Fibroblast of the conjunctiva (primary cell): ENCODE measurements around the gene ZNF304.
A peak's percentile ranks its signal among the peaks of the same experiment; 100 is the strongest.

ENCODE experiments used
- DNase-seq: peaks from one replicate; pipeline ENCODE4 v3.0.0-alpha.2; 2010; ENCODE audit warnings: low read depth

The ZNF304 gene

GRCh38 chr19:57350877-57351805, at the start of gene ZNF304:
Gene ZNF304, plus strand, starts transcription at chr19:57351271. Its CDS starts 394 bp downstream, at chr19:57351665.
- DNase-seq: peak; percentile 87

- DNase-seq: peak; percentile 95
Observed at GRCh38 chr19:57302020-57302465, 49.0 kb upstream of the ZNF304 start.

GRCh38 chr19:57302727-57303401, 48.2 kb upstream of the ZNF304 start:
- no peak for DNase-seq

- no peak for DNase-seq
Observed at GRCh38 chr19:57305056-57305455, 46.0 kb upstream of the ZNF304 start.

GRCh38 chr19:57308514-57308913, 42.6 kb upstream of the ZNF304 start:
- no peak for DNase-seq

GRCh38 chr19:57310792-57311191, 40.3 kb upstream of the ZNF304 start:
- DNase-seq: no peak

- no peak for DNase-seq
Observed at GRCh38 chr19:57314146-57314545, 36.9 kb upstream of the ZNF304 start.

GRCh38 chr19:57317503-57317902, 33.6 kb upstream of the ZNF304 start:
- DNase-seq: no peak

GRCh38 chr19:57319869-57320179, 31.2 kb upstream of the ZNF304 start:
- no peak for DNase-seq

- peak; percentile 88 for DNase-seq
Observed at GRCh38 chr19:57320180-57321084, 30.6 kb upstream of the ZNF304 start, which contains the start of gene ZNF543. Gene ZNF543, plus strand, starts transcription at chr19:57320472. Its CDS starts 382 bp downstream, at chr19:57320854.

GRCh38 chr19:57321116-57321515, 30.0 kb upstream of the ZNF304 start:
- no peak for DNase-seq

- DNase-seq: no peak
Observed at GRCh38 chr19:57321751-57322150, 29.3 kb upstream of the ZNF304 start.

GRCh38 chr19:57324992-57325391, 26.1 kb upstream of the ZNF304 start:
- no peak for DNase-seq

- no peak for DNase-seq
Observed at GRCh38 chr19:57327993-57328392, 23.1 kb upstream of the ZNF304 start.

GRCh38 chr19:57334191-57334590, 16.9 kb upstream of the ZNF304 start:
- DNase-seq: no peak

- no peak for DNase-seq
Observed at GRCh38 chr19:57338877-57339276, 12.2 kb upstream of the ZNF304 start.

- no peak for DNase-seq
Observed at GRCh38 chr19:57342582-57342981, 8.5 kb upstream of the ZNF304 start.

GRCh38 chr19:57348136-57348535, 2.9 kb upstream of the ZNF304 start:
- DNase-seq: no peak

- no peak for DNase-seq
Observed at GRCh38 chr19:57351867-57352266, 796 bp downstream of the ZNF304 start.

- DNase-seq: no peak
Observed at GRCh38 chr19:57355916-57356315, 4.8 kb downstream of the ZNF304 start.

GRCh38 chr19:57357406-57357805, 6.3 kb downstream of the ZNF304 start:
- no peak for DNase-seq

GRCh38 chr19:57359300-57359699, 8.2 kb downstream of the ZNF304 start:
- no peak for DNase-seq
